Pancreas (tissue), 10 donors: Measurements from ENCODE around the gene TAGLN2. TPM values are rescaled to one million over a fixed set of nuclear protein-coding genes. Genes with fewer than 3 reads are reported as not detected.

Experiments used
- ATAC-seq, 4 donors: fragments of 200-7000 bp; cut with Tn5 transposase; one replicate each; pipeline versions ENCODE4 v1.8.0 to v1.9.1; 2020; ENCODE audit warnings: mild to moderate bottlenecking in 4 of 4, moderate library complexity in 4 of 4
- DNase-seq, 6 donors: peaks; one replicate each; pipeline ENCODE4 v3.0.0-alpha.2; 2020
- FAIRE-seq: peaks from 2 replicates; lab custom pipeline; 2012; peaks lifted over from hg19 to GRCh38; lab: Jason Lieb, UNC
- H3K27ac ChIP-seq, 4 donors: fragments of 200-600 bp; sonication (generic); 1 replicate in 3 of 4; 2 replicates in 1 of 4; pipeline versions ENCODE4 v1.5.0 to v1.8.0; 2020
- H3K27me3 ChIP-seq, 4 donors: fragments of 200-600 bp; one replicate each; pipeline ENCODE4 v1.8.0; 2021
- H3K36me3 ChIP-seq, 3 donors: fragments of 200-600 bp; sonication (generic) in 1 of 3; one replicate each; pipeline versions ENCODE4 v1.5.0 to v1.8.0; 2020 to 2021
- H3K4me1 ChIP-seq, 3 donors: fragments of 200-600 bp; one replicate each; pipeline ENCODE4 v1.8.0; 2021
- H3K4me3 ChIP-seq, 4 donors: fragments of 200-600 bp; sonication (generic) in 2 of 4; one replicate each; pipeline versions ENCODE4 v1.5.0 to v1.8.0; 2020 to 2021
- H3K9me3 ChIP-seq, 4 donors: fragments of 200-600 bp; one replicate each; pipeline ENCODE4 v1.8.0; 2021
- WGBS, 2 donors: extraction: QIAGEN DNeasy Blood & Tissue Kit; methylation state at CpG; one replicate each; pipeline ENCODE4 v1.1.7; 2013; 5-methylcytosine and 5-hydroxymethylcytosine counted together
- intact Hi-C, 3 donors: fragments of 100-400 bp; cut with DNase I; formaldehyde crosslinking; loops; one replicate each; pipeline versions ENCODE4 v1.11.1 to v1.14.2; 2022
- polyA plus RNA-seq, 2 donors: library from polyadenylated mRNA; stranded (reverse); fragments of 200-250 nt; gene quantifications; one replicate each; pipeline ENCODE4 v1.2.3, GENCODE V29; 2013
- total RNA-seq, 6 donors: library from RNA; stranded (reverse); fragmentation: NEBNext Ultra II Directional in 4 of 6; extraction: Animal tissue kit (Norgen Biotek cat#: 25700) in 4 of 6; gene quantifications; one replicate each; pipeline versions ENCODE4 v1.2.1 to v1.2.4, GENCODE V29; 2021 to 2023
- TF ChIP-seq, protein P1 (sequence below), 4 donors: fragments of 200-600 bp; sonication (generic) in 3 of 4; IDR thresholded peaks; one replicate each; pipeline versions ENCODE4 v1.5.0 to v1.8.0; 2021; ENCODE audit warnings: antibody characterized with exemption in 4 of 4
- donor health status: healthy with polysubstance abuse.
- donor health status: DM: no; HTN: no; CAD: no; lungs with moderate emphysema.
- donor health status: DM: no; HTN: no; CAD: no.
- donor health status: control.
- donor health status: control.
- donor health status: Bipolar disorder and iron deficiency.
- donor health status: DM: yes; HTN: yes; CAD: no.
- donor health status: DM: no; HTN: no; CAD: no.
- donor health status: DM: no; HTN: no; CAD: no.
- donor health status: DM: yes; HTN: yes; CAD: no.

TAGLN2 gene
- total and polyA plus RNA-seq, 8 donors = 93.2 to 242 (median 159) TPM

DNA sequence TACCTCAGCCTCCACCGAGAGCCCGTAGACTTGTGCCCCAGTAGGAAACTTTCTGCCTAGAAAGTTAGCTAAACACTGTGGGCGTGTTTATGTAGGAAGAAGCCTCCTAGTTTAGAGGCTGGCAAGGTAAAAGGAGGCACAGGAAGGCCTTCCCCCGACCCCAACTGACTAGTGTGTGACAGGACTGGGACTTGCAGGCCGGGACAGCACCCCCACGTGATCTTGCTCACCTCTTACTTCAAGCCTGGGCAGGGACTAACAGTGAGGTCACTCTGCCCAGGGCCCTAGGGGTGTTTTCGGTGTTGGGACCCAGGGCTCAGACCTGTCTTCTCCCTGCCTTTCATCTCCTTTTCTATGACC lies 392 bp upstream of the TAGLN2 start:
- Histone ChIP-seq H3K4me3 (peak overlapping the region; percentile 46 to 75 (median 67)), H3K9me3 (no peaks in the 10 kb centered on the region), H3K36me3 (no peaks in the 10 kb centered on the region), H3K27me3 (no peaks in the 10 kb centered on the region), H3K4me1 (peaks cover 17 to 30% (median 23%) of the 10 kb centered on the region in 3 donors), H3K27ac (peak overlapping the region; percentile 94 to 98 (median 96))
- intact Hi-C loops = no loop called here
- DNase-seq (peak in 4 of 6 donors; percentile 45 to 64 (median 55)), ATAC-seq (peak in 1 of 4 donors; percentile 0), FAIRE-seq (no peak)
- WGBS, 2 donors = 4 to 5% methylated on average over 7 of the region's 7 CpGs
- TF ChIP-seq, protein P1, sequence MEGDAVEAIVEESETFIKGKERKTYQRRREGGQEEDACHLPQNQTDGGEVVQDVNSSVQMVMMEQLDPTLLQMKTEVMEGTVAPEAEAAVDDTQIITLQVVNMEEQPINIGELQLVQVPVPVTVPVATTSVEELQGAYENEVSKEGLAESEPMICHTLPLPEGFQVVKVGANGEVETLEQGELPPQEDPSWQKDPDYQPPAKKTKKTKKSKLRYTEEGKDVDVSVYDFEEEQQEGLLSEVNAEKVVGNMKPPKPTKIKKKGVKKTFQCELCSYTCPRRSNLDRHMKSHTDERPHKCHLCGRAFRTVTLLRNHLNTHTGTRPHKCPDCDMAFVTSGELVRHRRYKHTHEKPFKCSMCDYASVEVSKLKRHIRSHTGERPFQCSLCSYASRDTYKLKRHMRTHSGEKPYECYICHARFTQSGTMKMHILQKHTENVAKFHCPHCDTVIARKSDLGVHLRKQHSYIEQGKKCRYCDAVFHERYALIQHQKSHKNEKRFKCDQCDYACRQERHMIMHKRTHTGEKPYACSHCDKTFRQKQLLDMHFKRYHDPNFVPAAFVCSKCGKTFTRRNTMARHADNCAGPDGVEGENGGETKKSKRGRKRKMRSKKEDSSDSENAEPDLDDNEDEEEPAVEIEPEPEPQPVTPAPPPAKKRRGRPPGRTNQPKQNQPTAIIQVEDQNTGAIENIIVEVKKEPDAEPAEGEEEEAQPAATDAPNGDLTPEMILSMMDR (IDR thresholded peaks at IDR 0.05) = no peak

DNA sequence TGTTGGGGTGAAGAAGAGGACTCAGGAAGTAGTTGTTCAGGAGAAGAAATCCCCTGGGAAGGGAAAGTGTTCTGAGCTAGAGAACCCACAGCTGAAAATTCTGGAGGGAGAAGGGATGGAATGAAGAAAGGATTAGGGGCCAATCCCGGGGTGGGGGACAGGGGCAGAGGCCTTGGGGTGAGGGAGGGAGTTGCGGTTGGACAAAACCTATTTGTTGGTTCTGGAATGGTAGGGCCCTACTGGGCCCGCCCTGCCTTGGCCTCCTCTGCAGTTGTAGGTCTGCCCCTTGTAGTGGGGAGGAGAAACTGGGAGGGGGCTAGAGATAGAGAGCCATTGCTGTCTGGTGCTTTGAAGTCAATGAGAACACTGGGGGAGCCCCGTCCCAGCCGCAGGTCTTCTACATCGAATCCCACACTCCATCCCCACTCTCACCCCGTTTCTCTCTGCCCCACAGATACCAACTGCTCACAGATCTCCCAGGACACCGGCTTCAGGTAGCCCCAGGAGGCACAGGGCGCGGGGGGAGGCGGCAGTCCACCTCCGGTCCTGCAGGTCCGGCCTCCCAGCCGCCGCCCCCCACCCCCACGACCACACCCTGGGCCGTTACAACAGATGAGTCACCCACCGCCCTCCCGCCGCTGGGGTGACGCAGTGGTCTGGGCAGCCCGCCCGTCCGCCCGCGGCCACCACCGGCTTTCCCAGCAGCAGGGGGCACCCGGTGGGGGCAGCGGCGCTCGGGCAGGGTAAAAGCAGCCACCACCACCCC lies 1.1 kb downstream of the TAGLN2 start:
- ATAC-seq = peak; percentile 55 to 76 (median 64)
- Histone ChIP-seq H3K27me3 (no peaks in the 10 kb centered on the region), H3K27ac (peak overlapping the region; percentile 94 to 98 (median 96)), H3K4me1 (peaks cover 17 to 30% (median 23%) of the 10 kb centered on the region in 3 donors), H3K9me3 (no peaks in the 10 kb centered on the region), H3K36me3 (peaks cover 7 to 12% (median 7%) of the 10 kb centered on the region in 3 donors), H3K4me3 (peak overlapping the region; percentile 46 to 75 (median 67))
- intact Hi-C loops = no loop called here
- peak; percentile 86 to 96 (median 92) for DNase-seq
- 0 to 1% methylated on average over 31 of the region's 31 CpGs for WGBS, 2 donors
- no peak for FAIRE-seq
- TF ChIP-seq, protein P1 (IDR thresholded peaks at IDR 0.05) = no peak

DNA sequence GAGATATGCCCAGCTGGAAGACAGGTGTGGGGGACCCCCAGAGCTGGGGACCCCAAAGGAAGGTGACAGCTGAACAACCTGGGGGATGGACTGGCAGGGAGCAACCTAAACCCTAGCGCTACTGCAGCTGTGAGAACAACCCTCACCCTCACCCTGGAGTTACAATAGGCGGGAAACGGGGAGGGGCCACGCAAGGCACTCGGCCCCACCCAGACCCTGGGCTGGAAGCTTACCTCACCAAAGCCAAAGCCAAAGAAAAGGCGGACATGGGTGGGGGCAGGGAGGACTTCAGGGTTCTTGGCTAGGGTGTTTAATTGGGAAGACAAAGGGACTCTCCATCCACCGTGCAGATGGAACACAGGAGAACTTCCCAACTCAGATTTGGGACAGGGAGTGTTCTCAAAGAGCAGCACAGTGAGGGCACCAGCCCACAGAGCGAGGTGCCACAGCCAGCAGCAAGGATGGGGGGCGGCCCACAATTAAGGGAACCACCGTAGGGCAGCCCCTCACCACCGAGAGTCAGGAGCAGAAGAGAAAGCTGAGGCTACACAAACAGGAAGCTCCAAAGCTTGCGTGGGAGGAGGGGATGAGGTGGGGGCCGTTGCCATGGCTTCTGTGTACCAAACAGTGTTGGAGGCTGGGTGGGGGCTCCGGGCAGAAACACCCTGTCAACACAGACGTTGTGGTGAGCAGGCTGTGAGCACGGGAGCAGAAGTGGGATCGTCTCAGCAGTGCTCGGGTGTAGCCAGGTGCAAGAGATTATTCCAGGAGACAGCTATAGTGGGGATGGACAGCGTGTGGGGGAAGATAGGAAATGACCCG lies 1.9 kb downstream of the TAGLN2 start:
- FAIRE-seq = no peak
- peaks cover 17 to 38% (median 23%) of the 10 kb centered on the region in 3 donors for H3K4me1 ChIP-seq
- peak; percentile 53 to 65 (median 62) for ATAC-seq

DNA sequence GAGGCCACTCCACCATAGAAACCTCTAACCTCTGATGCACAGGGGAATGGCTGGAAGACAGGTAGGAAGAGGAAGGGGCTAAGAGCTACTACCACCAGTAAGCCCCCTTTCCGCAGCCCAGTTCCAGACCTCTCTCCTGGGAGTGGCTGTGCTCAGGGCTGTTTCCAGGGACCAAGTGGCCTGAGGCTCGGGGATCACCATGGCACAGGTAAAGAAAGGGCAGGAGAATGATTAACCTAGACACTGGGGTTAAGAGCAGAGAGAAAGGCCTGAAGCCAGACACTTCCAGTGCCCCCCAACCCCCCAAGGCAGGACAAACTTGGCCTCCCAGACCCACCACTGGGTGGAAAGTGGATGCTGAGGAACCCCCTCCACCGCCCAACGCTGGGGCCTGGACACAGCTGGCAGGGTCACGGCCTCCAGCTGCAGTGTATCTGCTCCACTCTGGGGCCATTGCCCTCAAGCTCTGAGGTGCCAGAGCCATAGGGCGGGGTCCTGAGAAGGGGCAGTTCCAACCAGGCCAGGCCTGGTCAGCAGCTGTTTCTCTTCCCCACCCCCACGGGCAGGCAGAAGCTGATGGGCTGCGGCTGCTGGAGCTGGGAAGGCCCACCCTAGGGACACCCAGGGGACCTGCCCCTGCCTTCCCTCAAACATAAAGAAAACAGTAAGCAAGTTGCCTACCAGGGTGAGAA lies 2.6 kb downstream of the TAGLN2 start:
- intact Hi-C loops = no loop called here
- Histone ChIP-seq H3K4me1 (peaks cover 17 to 42% (median 26%) of the 10 kb centered on the region in 3 donors), H3K27me3 (no peaks in the 10 kb centered on the region), H3K27ac (peak overlapping the region; percentile 94 to 98 (median 96)), H3K9me3 (no peaks in the 10 kb centered on the region), H3K4me3 (peak overlapping the region in 2 of 4 donors; percentile 74 to 75), H3K36me3 (peaks cover 11 to 26% (median 17%) of the 10 kb centered on the region in 3 donors)
- ATAC-seq (no peak), DNase-seq (peak; percentile 50 to 78 (median 60)), FAIRE-seq (no peak)
- TF ChIP-seq, protein P1 (IDR thresholded peaks at IDR 0.05) = no peak
- WGBS, 2 donors = 28 to 33% methylated on average over 8 of the region's 8 CpGs

More for the DNA sequence above, 1.9 kb downstream of the TAGLN2 start:
- Histone ChIP-seq H3K9me3 (no peaks in the 10 kb centered on the region), H3K4me3 (peak overlapping the region; percentile 46 to 75 (median 67)), H3K36me3 (peaks cover 11 to 20% (median 15%) of the 10 kb centered on the region in 3 donors), H3K27me3 (no peaks in the 10 kb centered on the region), H3K27ac (peak overlapping the region; percentile 94 to 98 (median 96))
- peak; percentile 80 to 89 (median 86) for DNase-seq
- TF ChIP-seq, protein P1 (IDR thresholded peaks at IDR 0.05) = no peak
- 3 to 6% methylated on average over 20 of the region's 20 CpGs for WGBS, 2 donors
- intact Hi-C loops = no loop called here
